Nephron (organoid): ENCODE measurements around the gene ANKRD13C.

Experiments used
- H3K27ac Mint-ChIP-seq, 3 experiments: 2 replicates each; pipeline ENCODE4 v1.8.0; 2020; ENCODE audit warnings: mixed read lengths in 3 of 3, mild to moderate bottlenecking in 2 of 3, moderate library complexity in 1 of 3
- H3K27me3 Mint-ChIP-seq: 2 replicates; pipeline ENCODE4 v1.8.0; 2021; ENCODE audit warnings: low read depth, mild to moderate bottlenecking, moderate library complexity, mixed read lengths
- H3K36me3 Mint-ChIP-seq: 2 replicates; pipeline ENCODE4 v1.8.0; 2020; ENCODE audit warnings: low read depth, mixed read lengths
- H3K4me1 Mint-ChIP-seq: 2 replicates; pipeline ENCODE4 v1.8.0; 2020; ENCODE audit warnings: mixed read lengths
- H3K4me3 Mint-ChIP-seq, 3 experiments: 2 replicates each; pipeline ENCODE4 v1.8.0; 2020; ENCODE audit warnings: mild to moderate bottlenecking in 3 of 3, mixed read lengths in 3 of 3, moderate library complexity in 2 of 3
- H3K9me3 Mint-ChIP-seq: 2 replicates; pipeline ENCODE4 v1.8.0; 2020; ENCODE audit warnings: mixed read lengths
- TF ChIP-seq, protein P1 (sequence below), 3 experiments: fragments of 200-600 bp; sonication (generic); IDR thresholded peaks; one replicate each; pipeline ENCODE4 v1.5.0; 2021; ENCODE audit warnings: antibody characterized with exemption in 3 of 3; ENCODE audit not compliant: unreplicated experiment in 3 of 3

The ANKRD13C gene

DNA sequence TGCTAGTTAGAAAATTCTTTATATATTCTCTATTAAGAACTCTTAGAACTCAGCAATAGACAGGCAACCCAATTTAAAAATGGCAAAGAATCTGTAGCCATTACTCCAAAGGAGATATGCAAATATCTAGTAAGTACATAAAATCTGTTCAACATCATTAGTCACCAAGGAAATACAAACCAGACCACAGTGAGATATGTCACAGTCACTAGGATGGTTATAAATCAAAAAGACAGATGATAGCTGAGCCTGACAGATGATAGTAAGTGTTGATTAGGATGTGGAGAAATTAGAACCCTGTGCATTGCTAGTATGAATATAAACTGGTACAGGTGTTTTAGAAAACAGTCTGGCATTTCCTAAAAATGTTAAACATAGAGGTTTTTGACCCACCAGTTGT, 106.8 kb downstream of the ANKRD13C start:
- Mint-ChIP-seq H3K27ac (no peak overlapping the region), H3K4me3 (no peak overlapping the region), H3K9me3 (no peaks in the 10 kb centered on the region), H3K27me3 (no peaks in the 10 kb centered on the region), H3K36me3 (peaks cover 80% of the 10 kb centered on the region), H3K4me1 (no peaks in the 10 kb centered on the region)
- TF ChIP-seq, protein P1, sequence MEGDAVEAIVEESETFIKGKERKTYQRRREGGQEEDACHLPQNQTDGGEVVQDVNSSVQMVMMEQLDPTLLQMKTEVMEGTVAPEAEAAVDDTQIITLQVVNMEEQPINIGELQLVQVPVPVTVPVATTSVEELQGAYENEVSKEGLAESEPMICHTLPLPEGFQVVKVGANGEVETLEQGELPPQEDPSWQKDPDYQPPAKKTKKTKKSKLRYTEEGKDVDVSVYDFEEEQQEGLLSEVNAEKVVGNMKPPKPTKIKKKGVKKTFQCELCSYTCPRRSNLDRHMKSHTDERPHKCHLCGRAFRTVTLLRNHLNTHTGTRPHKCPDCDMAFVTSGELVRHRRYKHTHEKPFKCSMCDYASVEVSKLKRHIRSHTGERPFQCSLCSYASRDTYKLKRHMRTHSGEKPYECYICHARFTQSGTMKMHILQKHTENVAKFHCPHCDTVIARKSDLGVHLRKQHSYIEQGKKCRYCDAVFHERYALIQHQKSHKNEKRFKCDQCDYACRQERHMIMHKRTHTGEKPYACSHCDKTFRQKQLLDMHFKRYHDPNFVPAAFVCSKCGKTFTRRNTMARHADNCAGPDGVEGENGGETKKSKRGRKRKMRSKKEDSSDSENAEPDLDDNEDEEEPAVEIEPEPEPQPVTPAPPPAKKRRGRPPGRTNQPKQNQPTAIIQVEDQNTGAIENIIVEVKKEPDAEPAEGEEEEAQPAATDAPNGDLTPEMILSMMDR (IDR thresholded peaks at IDR 0.05; ENCODE audit: unreplicated experiment in 3 of 3) = no peak

DNA sequence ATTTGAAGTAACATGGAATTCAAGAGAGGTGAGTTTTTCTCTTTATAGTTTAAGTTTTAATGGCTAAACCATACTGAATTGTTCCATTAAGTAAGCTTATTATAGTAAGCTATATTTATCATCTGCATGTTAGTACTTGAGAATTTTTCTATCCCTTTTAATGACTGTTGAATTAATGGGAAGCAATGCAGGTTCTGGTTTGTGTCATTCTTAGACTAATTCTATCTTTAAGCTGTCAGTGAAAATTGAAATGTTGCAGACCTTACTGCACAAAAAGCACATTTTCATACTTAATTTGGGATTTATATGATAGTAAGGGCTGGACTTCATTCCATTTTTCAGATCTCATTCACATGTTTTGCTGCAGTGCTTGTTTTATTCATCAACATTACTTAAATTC, 107.4 kb downstream of the ANKRD13C start:
- no peaks in the 10 kb centered on the region for H3K27me3 Mint-ChIP-seq
- no peak overlapping the region for H3K4me3 Mint-ChIP-seq
- peaks cover 81% of the 10 kb centered on the region for H3K36me3 Mint-ChIP-seq
- no peaks in the 10 kb centered on the region for H3K4me1 Mint-ChIP-seq
- no peaks in the 10 kb centered on the region for H3K9me3 Mint-ChIP-seq
- TF ChIP-seq, protein P1 (IDR thresholded peaks at IDR 0.05; ENCODE audit: unreplicated experiment in 3 of 3) = no peak
- no peak overlapping the region for H3K27ac Mint-ChIP-seq

DNA sequence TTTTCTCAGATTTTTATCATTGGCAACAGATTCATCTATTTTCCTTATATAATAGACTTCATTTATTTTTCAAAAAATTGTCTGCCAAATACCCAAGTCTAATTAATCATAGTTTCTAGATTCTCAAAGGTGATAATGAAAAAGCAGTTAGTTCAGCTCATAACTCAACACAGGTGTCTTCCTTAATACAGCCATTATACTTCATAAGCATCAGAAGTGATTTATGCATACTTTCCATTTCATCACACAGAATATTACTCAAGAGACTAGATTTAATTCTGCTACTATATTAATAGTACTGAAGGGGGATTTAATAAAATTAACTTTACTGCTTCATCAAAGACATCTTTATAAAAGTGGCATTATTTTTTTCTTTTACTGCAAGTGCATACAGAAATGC, 114.6 kb downstream of the ANKRD13C start:
- TF ChIP-seq, protein P1 (IDR thresholded peaks at IDR 0.05; ENCODE audit: unreplicated experiment in 3 of 3) = no peak
- no peaks in the 10 kb centered on the region for H3K4me1 Mint-ChIP-seq
- H3K36me3 Mint-ChIP-seq = peaks cover 63% of the 10 kb centered on the region
- no peak overlapping the region for H3K4me3 Mint-ChIP-seq
- H3K27ac Mint-ChIP-seq = no peak overlapping the region
- no peaks in the 10 kb centered on the region for H3K27me3 Mint-ChIP-seq
- H3K9me3 Mint-ChIP-seq = no peaks in the 10 kb centered on the region

DNA sequence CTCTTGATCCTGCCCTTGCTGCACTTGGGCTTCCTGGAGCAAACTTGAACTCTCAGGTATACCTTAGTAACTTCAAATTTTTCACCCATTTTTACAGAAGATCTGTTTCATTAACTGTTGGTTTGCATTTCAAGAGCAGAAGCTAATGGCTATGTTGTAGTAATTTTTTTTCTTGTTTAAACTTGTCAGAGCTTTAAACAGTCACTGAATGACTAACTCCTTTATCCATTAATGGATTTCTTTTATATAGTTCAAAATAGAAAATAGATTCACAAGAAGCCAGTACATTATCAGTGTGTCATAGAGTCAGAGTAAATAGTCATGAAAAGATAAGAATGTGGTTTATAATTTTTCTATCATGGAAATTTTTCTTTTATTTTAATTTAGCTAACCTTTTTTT, 119.8 kb downstream of the ANKRD13C start:
- H3K27me3 Mint-ChIP-seq = no peaks in the 10 kb centered on the region
- no peak overlapping the region for H3K4me3 Mint-ChIP-seq
- TF ChIP-seq, protein P1 (IDR thresholded peaks at IDR 0.05; ENCODE audit: unreplicated experiment in 3 of 3) = no peak
- H3K27ac Mint-ChIP-seq = no peak overlapping the region
- H3K9me3 Mint-ChIP-seq = no peaks in the 10 kb centered on the region
- no peaks in the 10 kb centered on the region for H3K4me1 Mint-ChIP-seq
- H3K36me3 Mint-ChIP-seq = peaks cover 74% of the 10 kb centered on the region

DNA sequence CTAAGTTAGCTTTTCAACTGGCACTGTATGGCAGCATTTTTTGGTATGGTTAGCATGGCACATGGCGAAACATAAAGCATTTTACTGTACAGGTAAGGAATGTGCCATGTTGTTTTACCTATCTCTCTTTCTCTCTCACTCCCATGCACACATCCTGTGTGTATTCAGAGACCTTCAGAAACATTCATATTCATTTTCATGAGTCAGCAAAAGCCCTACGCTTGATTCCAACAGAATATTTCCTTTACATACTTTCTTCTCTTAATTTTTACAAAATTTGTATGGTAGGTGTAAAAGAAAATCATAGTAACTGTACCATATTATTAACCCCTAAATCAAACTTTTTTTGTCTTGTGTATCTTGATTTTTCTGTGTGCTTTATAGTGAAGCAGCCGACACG, 123.0 kb downstream of the ANKRD13C start:
- Mint-ChIP-seq H3K9me3 (no peaks in the 10 kb centered on the region), H3K27ac (no peak overlapping the region), H3K27me3 (no peaks in the 10 kb centered on the region), H3K36me3 (peaks cover 72% of the 10 kb centered on the region), H3K4me3 (no peak overlapping the region), H3K4me1 (peaks cover 8% of the 10 kb centered on the region)
- TF ChIP-seq, protein P1 (IDR thresholded peaks at IDR 0.05; ENCODE audit: unreplicated experiment in 3 of 3) = no peak

DNA sequence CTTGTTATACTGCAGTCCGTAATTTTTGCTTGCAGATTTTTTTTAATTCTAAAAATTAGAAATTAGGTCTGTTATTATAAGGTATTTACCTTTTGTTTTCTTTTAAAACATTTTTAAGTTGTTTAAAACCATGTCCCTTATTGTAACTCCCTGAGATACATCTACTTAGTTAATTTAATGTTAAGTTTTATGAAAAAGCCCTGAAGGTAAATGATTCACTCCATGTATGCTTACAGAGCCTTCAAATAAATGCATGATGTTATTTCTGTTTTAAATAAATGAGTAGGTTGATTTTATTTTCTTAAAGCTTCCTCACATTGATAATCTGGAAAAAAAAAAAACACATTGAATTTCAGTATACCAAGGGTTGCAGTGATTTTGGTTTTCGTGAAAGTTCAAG, 125.9 kb downstream of the ANKRD13C start:
- Mint-ChIP-seq H3K27me3 (no peaks in the 10 kb centered on the region), H3K27ac (no peak overlapping the region), H3K9me3 (no peaks in the 10 kb centered on the region), H3K4me3 (no peak overlapping the region), H3K4me1 (peaks cover 21% of the 10 kb centered on the region), H3K36me3 (peaks cover 61% of the 10 kb centered on the region)
- TF ChIP-seq, protein P1 (IDR thresholded peaks at IDR 0.05; ENCODE audit: unreplicated experiment in 3 of 3) = no peak
